Activated CD4-positive, alpha-beta memory T cell treated with anti-CD3 and anti-CD28 coated beads for 36 hours (primary cell): ENCODE results near the gene KDM6B. TPM values are rescaled to one million over a fixed set of nuclear protein-coding genes. Genes with fewer than 3 reads are reported as not detected.

Source experiments
- total RNA-seq, 2 experiments: library from RNA; stranded (reverse); gene quantifications; one replicate each; pipeline ENCODE4 v1.2.3, GENCODE V29; 2021

The KDM6B gene
- total RNA-seq, 2 experiments from 2014 or later: 44.1 to 49.6 TPM

Other genes with a start within 250 kb of the KDM6B start
- under 1 TPM in 1 of 2 experiments, not detected in 1; 0.29 TPM for gene SOX15, start 244.1 kb upstream of the KDM6B start, total RNA-seq
- gene FXR2, start 219.3 kb upstream of the KDM6B start, total RNA-seq: 10 to 100 TPM; 37.5 to 40.1 TPM
- 10 to 100 TPM; 27.4 to 28.2 TPM for gene SAT2, start 206.4 kb upstream of the KDM6B start, total RNA-seq
- gene SHBG, start 204.1 kb upstream of the KDM6B start, total RNA-seq: not detected
- under 1 TPM; 0.12 to 0.26 TPM for gene ATP1B2, start 183.3 kb upstream of the KDM6B start, total RNA-seq
- gene TP53, start 146.7 kb upstream of the KDM6B start, total RNA-seq: 100 to 1,000 TPM; 123 to 129 TPM
- 10 to 100 TPM; 20.2 to 23.3 TPM for gene WRAP53, start 145.7 kb upstream of the KDM6B start, total RNA-seq
- gene EFNB3, start 129.0 kb upstream of the KDM6B start, total RNA-seq: not detected
- not detected for gene DNAH2, start 116.5 kb upstream of the KDM6B start, total RNA-seq
- 1 to 10 TPM; 2.2 to 2.4 TPM for gene TMEM88, start 20.8 kb downstream of the KDM6B start, total RNA-seq
- 10 to 100 TPM; 68.2 to 74.7 TPM for gene NAA38, start 23.3 kb downstream of the KDM6B start, total RNA-seq
- 1 to 10 TPM; 6.0 to 6.9 TPM for gene CYB5D1, start 23.8 kb downstream of the KDM6B start, total RNA-seq
- 100 to 1,000 TPM; 120 to 133 TPM for gene CHD3, start 54.6 kb downstream of the KDM6B start, total RNA-seq
- 1 to 10 TPM; 2.7 to 3.3 TPM for gene RNF227, start 82.1 kb downstream of the KDM6B start, total RNA-seq
- 1 to 10 TPM; 4.9 to 5.3 TPM for gene KCNAB3, start 95.6 kb downstream of the KDM6B start, total RNA-seq
- 100 to 1,000 TPM; 197 to 201 TPM for gene TRAPPC1, start 97.7 kb downstream of the KDM6B start, total RNA-seq
- gene CNTROB, start 98.0 kb downstream of the KDM6B start, total RNA-seq: 10 to 100 TPM; 45.9 to 50.1 TPM
- not detected for gene GUCY2D, start 168.4 kb downstream of the KDM6B start, total RNA-seq
- gene ALOX15B, start 204.8 kb downstream of the KDM6B start, total RNA-seq: not detected